ENCODE measurements around the gene MYO7A.
A peak's percentile ranks its signal among the peaks of the same experiment; 100 is the strongest.

Gene MYO7A

GRCh38 chr11:77112641-77113381, 15.2 kb upstream of the MYO7A start:
- DNase-seq: no peak

GRCh38 chr11:77113382-77114088, 14.5 kb upstream of the MYO7A start:
- DNase-seq: no peak

- DNase-seq: no peak
Observed at GRCh38 chr11:77114089-77114463, 14.0 kb upstream of the MYO7A start.

- DNase-seq: no peak
Observed at GRCh38 chr11:77115181-77115611, 12.8 kb upstream of the MYO7A start.

GRCh38 chr11:77115956-77116355, 12.1 kb upstream of the MYO7A start:
- DNase-seq: no peak

GRCh38 chr11:77117492-77117891, 10.6 kb upstream of the MYO7A start:
- no peak for DNase-seq

GRCh38 chr11:77118086-77118485, 10.0 kb upstream of the MYO7A start:
- DNase-seq: no peak

GRCh38 chr11:77118971-77119370, 9.1 kb upstream of the MYO7A start:
- DNase-seq: no peak

- DNase-seq: no peak
Observed at GRCh38 chr11:77119531-77119936, 8.5 kb upstream of the MYO7A start.

- no peak for DNase-seq
Observed at GRCh38 chr11:77120571-77120970, 7.5 kb upstream of the MYO7A start.

- DNase-seq: no peak
Observed at GRCh38 chr11:77121096-77121640, 6.9 kb upstream of the MYO7A start.

- DNase-seq: no peak
Observed at GRCh38 chr11:77121876-77122575, 6.0 kb upstream of the MYO7A start.

GRCh38 chr11:77122576-77123212, 5.4 kb upstream of the MYO7A start:
- DNase-seq: no peak

GRCh38 chr11:77123591-77123990, 4.5 kb upstream of the MYO7A start:
- DNase-seq: no peak

- DNase-seq: no peak
Observed at GRCh38 chr11:77124041-77124440, 4.0 kb upstream of the MYO7A start.

GRCh38 chr11:77124488-77124887, 3.6 kb upstream of the MYO7A start:
- no peak for DNase-seq

- DNase-seq: no peak
Observed at GRCh38 chr11:77125191-77125590, 2.9 kb upstream of the MYO7A start.

- no peak for DNase-seq
Observed at GRCh38 chr11:77125695-77126094, 2.4 kb upstream of the MYO7A start.

GRCh38 chr11:77126156-77126775, 1.8 kb upstream of the MYO7A start:
- no peak for DNase-seq

- peak; percentile 51 for DNase-seq
Observed at GRCh38 chr11:77126861-77127234, 1.2 kb upstream of the MYO7A start.

- peak; percentile 30 for DNase-seq
Observed at GRCh38 chr11:77127235-77127911, 673 bp upstream of the MYO7A start.

Measured in NCI-H1436 (cell line).